Keratinocyte (primary cell): ENCODE data around the gene SERPINI1. TPM values are rescaled to one million over a fixed set of nuclear protein-coding genes. Genes with fewer than 3 reads are reported as not detected.

Experiments used
- DNase-seq: peaks from one replicate; pipeline ENCODE4 v3.0.0-alpha.2; 2011; ENCODE audit warnings: low read depth, missing footprints, low spot score
- FAIRE-seq: peaks from 2 replicates; lab custom pipeline; 2011; peaks lifted over from hg19 to GRCh38; lab: Jason Lieb, UNC
- H2AFZ ChIP-seq: 2 replicates; pipeline ENCODE4 v1.6.0; 2012; ENCODE audit warnings: low read length, control low read depth, inconsistent platforms; ENCODE audit not compliant: control insufficient read depth
- H3K27ac ChIP-seq: 2 replicates; pipeline ENCODE4 v1.5.1; 2011; ENCODE audit warnings: low read length; ENCODE audit not compliant: control insufficient read depth, insufficient read depth
- H3K27me3 ChIP-seq: 3 replicates; pipeline ENCODE4 v1.6.0; 2011; ENCODE audit warnings: low read length; ENCODE audit not compliant: control insufficient read depth, insufficient read depth; ENCODE audit errors: extremely low read depth
- H3K36me3 ChIP-seq, 2 experiments: 2 replicates in 1 of 2; 3 replicates in 1 of 2; pipeline ENCODE4 v1.5.1; 2011; ENCODE audit warnings: low read length in 2 of 2, mild to moderate bottlenecking in 1 of 2; ENCODE audit not compliant: control insufficient read depth in 2 of 2, insufficient read depth in 2 of 2; ENCODE audit errors: extremely low read depth in 1 of 2
- H3K4me1 ChIP-seq: 3 replicates; pipeline ENCODE4 v1.5.1; 2011; ENCODE audit warnings: low read length; ENCODE audit not compliant: control insufficient read depth, insufficient read depth; ENCODE audit errors: extremely low read depth
- H3K4me2 ChIP-seq: 3 replicates; pipeline ENCODE4 v1.6.0; 2011; ENCODE audit warnings: low read depth, low read length; ENCODE audit not compliant: control insufficient read depth, insufficient read depth; ENCODE audit errors: extremely low read depth
- H3K4me3 ChIP-seq, 3 experiments: fragments of 200-600 bp in 1 of 3; sonication (generic) in 1 of 3; 2 replicates in 2 of 3; 3 replicates in 1 of 3; pipeline ENCODE4 v1.5.1; 2011 to 2016; ENCODE audit warnings: low read length in 3 of 3, mild to moderate bottlenecking in 3 of 3, control low read depth in 2 of 3, inconsistent platforms in 1 of 3, low read depth in 1 of 3, mixed read lengths in 1 of 3, mixed run types in 1 of 3, moderate library complexity in 1 of 3; ENCODE audit not compliant: control insufficient read depth in 2 of 3, insufficient read depth in 2 of 3; ENCODE audit errors: extremely low read depth in 1 of 3
- H3K79me2 ChIP-seq: 2 replicates; pipeline ENCODE4 v1.6.0; 2012; ENCODE audit warnings: low read length; ENCODE audit not compliant: control insufficient read depth, insufficient read depth
- H3K9ac ChIP-seq: 3 replicates; pipeline ENCODE4 v1.6.0; 2011; ENCODE audit warnings: low read length; ENCODE audit not compliant: control insufficient read depth, insufficient read depth; ENCODE audit errors: extremely low read depth
- H3K9me1 ChIP-seq: 3 replicates; pipeline ENCODE4 v1.6.0; 2011; ENCODE audit warnings: low read length; ENCODE audit not compliant: control insufficient read depth, insufficient read depth; ENCODE audit errors: extremely low read depth
- H3K9me3 ChIP-seq: 2 replicates; pipeline ENCODE4 v1.5.1; 2012; ENCODE audit warnings: low read depth, low read length; ENCODE audit not compliant: control insufficient read depth
- H4K20me1 ChIP-seq: 3 replicates; pipeline ENCODE4 v1.6.0; 2011; ENCODE audit warnings: low read length; ENCODE audit not compliant: control insufficient read depth, insufficient read depth; ENCODE audit errors: extremely low read depth
- CTCF ChIP-seq, 3 experiments: IDR thresholded peaks in 1 of 3; conservative IDR thresholded peaks in 1 of 3; optimal IDR thresholded peaks in 1 of 3; 2 replicates in 2 of 3; 3 replicates in 1 of 3; pipeline versions ENCODE3 to v1.5.1; 2011; ENCODE audit warnings: low read length in 3 of 3, mild to moderate bottlenecking in 3 of 3, moderate library complexity in 2 of 3, control low read depth in 1 of 3, inconsistent platforms in 1 of 3; ENCODE audit not compliant: insufficient read depth in 2 of 3; ENCODE audit errors: extremely low read depth in 1 of 3
- EZH2 ChIP-seq: IDR thresholded peaks from one replicate; pipeline ENCODE4 v1.6.1; 2012; ENCODE audit warnings: inconsistent platforms, mild to moderate bottlenecking, low read length, moderate library complexity
- dilution Hi-C: fragments of 300-500 bp; cut with MboI; formaldehyde crosslinking; loops from one replicate; pipeline ENCODE4 v1.7.0; 2020; ENCODE audit warnings: low sequenced_read_pairs; ENCODE audit not compliant: extremely low pct_ligation_motif_present
- polyA plus RNA-seq, 5 experiments: library from polyadenylated mRNA; depleted of rRNA in 3 of 5; stranded (reverse) in 3 of 5; stranded (forward) in 1 of 5; unstranded in 1 of 5; fragments of >200 nt; gene quantifications; 1 replicate in 1 of 5; 2 replicates in 3 of 5; 3 replicates in 1 of 5; pipeline versions ENCODE4 v1.2.1 to v1.2.3, GENCODE V29; 2011 to 2012; ENCODE audit warnings: missing spikeins in 2 of 5, low read depth in 1 of 5, low replicate concordance in 1 of 5

SERPINI1 gene
- polyA plus RNA-seq, 1 donor (not counting 4 experiments of a cell fraction or from before 2014, with no cell fraction given) = 5.5 TPM

- Histone ChIP-seq H3K4me2 (no peak overlapping the region), H3K27ac (no peak overlapping the region), H3K9me3 (no peaks in the 10 kb centered on the region), H3K4me3 (no peak overlapping the region), H3K9me1 (no peaks in the 10 kb centered on the region), H3K4me1 (no peaks in the 10 kb centered on the region), H2AFZ (no peak overlapping the region), H4K20me1 (no peaks in the 10 kb centered on the region), H3K36me3 (no peaks in the 10 kb centered on the region), H3K27me3 (no peaks in the 10 kb centered on the region), H3K79me2 (no peaks in the 10 kb centered on the region), H3K9ac (no peak overlapping the region)
- TF ChIP-seq CTCF (optimal IDR thresholded peaks at IDR 0.05 in 1 of 3, IDR thresholded peaks at IDR 0.05 in 1 of 3, conservative IDR thresholded peaks at IDR 0.05 in 1 of 3; ENCODE audit: extremely low read depth in 1 of 3, insufficient read depth in 2 of 3, low read length in 3 of 3) (no peak), EZH2 (no peak)
- no peak for FAIRE-seq
- no peak for DNase-seq
- dilution Hi-C loops = no loop called here
Measured at GRCh38 chr3:167851749-167852148, 116.2 kb downstream of the SERPINI1 start.

GRCh38 chr3:167852216-167852615 lies 116.7 kb downstream of the SERPINI1 start:
- Histone ChIP-seq H3K4me2 (no peak overlapping the region), H3K4me1 (no peaks in the 10 kb centered on the region), H4K20me1 (no peaks in the 10 kb centered on the region), H3K36me3 (no peaks in the 10 kb centered on the region), H2AFZ (no peak overlapping the region), H3K4me3 (no peak overlapping the region), H3K9me3 (no peaks in the 10 kb centered on the region), H3K27me3 (no peaks in the 10 kb centered on the region), H3K79me2 (no peaks in the 10 kb centered on the region), H3K9ac (no peak overlapping the region), H3K9me1 (no peaks in the 10 kb centered on the region), H3K27ac (no peak overlapping the region)
- DNase-seq = no peak
- no peak for FAIRE-seq
- dilution Hi-C loops = no loop called here
- TF ChIP-seq CTCF (optimal IDR thresholded peaks at IDR 0.05 in 1 of 3, IDR thresholded peaks at IDR 0.05 in 1 of 3, conservative IDR thresholded peaks at IDR 0.05 in 1 of 3; ENCODE audit: extremely low read depth in 1 of 3, insufficient read depth in 2 of 3, low read length in 3 of 3) (no peak), EZH2 (no peak)
